ENCODE data around the gene ENPP3. TPM values are rescaled to one million over a fixed set of nuclear protein-coding genes. Genes with fewer than 3 reads are reported as not detected.

Gene ENPP3
- total RNA-seq, 2 donors from 2014 or later = 2.2 to 25.0 TPM

GRCh38 chr6:131795366-131795765, 158.3 kb downstream of the ENPP3 start:
- intact Hi-C loops (cut with DNase I) = no loop called here
- Histone ChIP-seq H3K9me3 (no peaks in the 10 kb centered on the region), H3K27ac (no peak overlapping the region), H3K4me1 (replicated peaks) (no peaks in the 10 kb centered on the region), H3K4me3 (no peak overlapping the region), H3K36me3 (no peaks in the 10 kb centered on the region), H3K27me3 (replicated peaks; ENCODE audit: insufficient read depth) (no peaks in the 10 kb centered on the region)
- no peak for TF ChIP-seq POLR2AphosphoS5 (IDR thresholded peaks at IDR 0.05)
- TF ChIP-seq, protein P1, sequence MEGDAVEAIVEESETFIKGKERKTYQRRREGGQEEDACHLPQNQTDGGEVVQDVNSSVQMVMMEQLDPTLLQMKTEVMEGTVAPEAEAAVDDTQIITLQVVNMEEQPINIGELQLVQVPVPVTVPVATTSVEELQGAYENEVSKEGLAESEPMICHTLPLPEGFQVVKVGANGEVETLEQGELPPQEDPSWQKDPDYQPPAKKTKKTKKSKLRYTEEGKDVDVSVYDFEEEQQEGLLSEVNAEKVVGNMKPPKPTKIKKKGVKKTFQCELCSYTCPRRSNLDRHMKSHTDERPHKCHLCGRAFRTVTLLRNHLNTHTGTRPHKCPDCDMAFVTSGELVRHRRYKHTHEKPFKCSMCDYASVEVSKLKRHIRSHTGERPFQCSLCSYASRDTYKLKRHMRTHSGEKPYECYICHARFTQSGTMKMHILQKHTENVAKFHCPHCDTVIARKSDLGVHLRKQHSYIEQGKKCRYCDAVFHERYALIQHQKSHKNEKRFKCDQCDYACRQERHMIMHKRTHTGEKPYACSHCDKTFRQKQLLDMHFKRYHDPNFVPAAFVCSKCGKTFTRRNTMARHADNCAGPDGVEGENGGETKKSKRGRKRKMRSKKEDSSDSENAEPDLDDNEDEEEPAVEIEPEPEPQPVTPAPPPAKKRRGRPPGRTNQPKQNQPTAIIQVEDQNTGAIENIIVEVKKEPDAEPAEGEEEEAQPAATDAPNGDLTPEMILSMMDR (IDR thresholded peaks at IDR 0.05) = no peak
- no peak for TF ChIP-seq POLR2A (IDR thresholded peaks at IDR 0.05)
- WGBS = 67% methylated on average over 2 of the region's 2 CpGs
- DNase-seq (ENCODE audit: low spot score) = no peak

Small RNA genes within 50 kb of the gene (microRNA-seq; reads per million reads assigned to microRNA genes)
- not detected for gene MIR548H5

Small RNA genes within 50 kb of the gene (small RNA-seq; reads per million reads assigned to genes)
- 0 reads per million in 2 donors for gene MIR548H5
- gene RNU4-18P = 0 reads per million in 2 donors

Other genes with a start within 250 kb of the ENPP3 start
- 1 to 10 TPM; 1.2 to 1.4 TPM for gene ARG1, start 64.1 kb upstream of the ENPP3 start, total RNA-seq
- 10 to 100 TPM; 35.9 to 39.3 TPM for gene MED23, start 9.1 kb upstream of the ENPP3 start, total RNA-seq
- gene OR2A4, start 64.1 kb downstream of the ENPP3 start, total RNA-seq = not detected
- not detected for gene CTAGE9, start 73.7 kb downstream of the ENPP3 start, total RNA-seq
- gene ENPP1, start 170.7 kb downstream of the ENPP3 start, total RNA-seq = 10 to 100 TPM; 17.8 to 18.9 TPM